Loucy (cell line): ENCODE results near the gene FAM53A.

Source experiments
- H2AFZ ChIP-seq: fragments of 200-600 bp; sonication (generic); 2 replicates; pipeline ENCODE4 v1.6.0; 2016; ENCODE audit warnings: antibody characterized with exemption, mild to moderate bottlenecking, low read length, moderate library complexity
- H3F3A ChIP-seq: fragments of 200-600 bp; 2 replicates; pipeline ENCODE4 v1.6.0; 2016; ENCODE audit warnings: antibody characterized with exemption, low read depth, mild to moderate bottlenecking
- H3K27me3 ChIP-seq: fragments of 200-600 bp; sonication (generic); 2 replicates; pipeline ENCODE4 v1.6.1; 2014; ENCODE audit warnings: low read length, mild to moderate bottlenecking; ENCODE audit not compliant: insufficient read depth, poor library complexity, severe bottlenecking
- H3K36me3 ChIP-seq: fragments of 200-600 bp; sonication (generic); 2 replicates; pipeline ENCODE4 v1.6.1; 2016; ENCODE audit warnings: low read length; ENCODE audit not compliant: insufficient read depth
- H3K4me1 ChIP-seq: fragments of 200-600 bp; sonication (generic); 2 replicates; pipeline ENCODE4 v1.5.1; 2014; ENCODE audit warnings: low read length, mild to moderate bottlenecking; ENCODE audit not compliant: insufficient read depth, poor library complexity, severe bottlenecking
- H3K4me2 ChIP-seq: fragments of 200-600 bp; sonication (generic); 2 replicates; pipeline ENCODE4 v1.6.0; 2014; ENCODE audit warnings: antibody characterized with exemption, low read length, low read depth, mild to moderate bottlenecking; ENCODE audit not compliant: poor library complexity, severe bottlenecking
- H3K4me3 ChIP-seq: fragments of 200-600 bp; sonication (generic); 2 replicates; pipeline ENCODE4 v1.5.1; 2014; ENCODE audit warnings: low read length, mild to moderate bottlenecking, mixed read lengths; ENCODE audit not compliant: poor library complexity, severe bottlenecking
- H3K79me2 ChIP-seq: fragments of 200-600 bp; sonication (generic); 2 replicates; pipeline ENCODE4 v1.6.1; 2014; ENCODE audit warnings: low read length; ENCODE audit not compliant: insufficient read depth
- H3K9ac ChIP-seq: fragments of 200-600 bp; sonication (generic); 2 replicates; pipeline ENCODE4 v1.6.0; 2014; ENCODE audit warnings: mild to moderate bottlenecking, low read depth, low read length, moderate library complexity; ENCODE audit not compliant: poor library complexity, severe bottlenecking
- H3K9me2 ChIP-seq: fragments of 200-600 bp; sonication (generic); replicated peaks from 2 replicates; pipeline ENCODE4 v1.6.1; 2016; ENCODE audit warnings: low read depth, low read length, mixed read lengths
- H3K9me3 ChIP-seq: fragments of 200-600 bp; sonication (generic); 2 replicates; pipeline ENCODE4 v1.6.1; 2014; ENCODE audit warnings: mild to moderate bottlenecking, antibody characterized with exemption, low read length, low read depth; ENCODE audit not compliant: insufficient read depth
- H4K20me1 ChIP-seq: fragments of 200-600 bp; sonication (generic); 2 replicates; pipeline ENCODE4 v1.6.0; 2014; ENCODE audit warnings: antibody characterized with exemption, low read length, mild to moderate bottlenecking; ENCODE audit not compliant: insufficient read depth, poor library complexity, severe bottlenecking
- CTCF ChIP-seq: fragments of 200-600 bp; sonication (generic); conservative IDR thresholded peaks from 2 replicates; pipeline ENCODE4 v1.5.1; 2014; ENCODE audit warnings: mild to moderate bottlenecking, antibody characterized with exemption, low read length
- EZH2phosphoT487 ChIP-seq: fragments of 200-600 bp; IDR thresholded peaks from 2 replicates; pipeline ENCODE4 v1.6.1; 2018; ENCODE audit warnings: antibody characterized with exemption, mild to moderate bottlenecking, moderate library complexity, borderline replicate concordance

The FAM53A gene

GRCh38 chr4:1601852-1602654 lies 82.1 kb downstream of the FAM53A start:
- Histone ChIP-seq H3K36me3 (no peaks in the 10 kb centered on the region), H3K4me3 (no peak overlapping the region), H3K9me3 (no peaks in the 10 kb centered on the region; the same call in 1 of the 2 replicates), H3K79me2 (no peaks in the 10 kb centered on the region), H3F3A (no peaks in the 10 kb centered on the region), H3K4me2 (no peak overlapping the region), H2AFZ (no peak overlapping the region), H3K9ac (no peak overlapping the region), H3K27me3 (no peaks in the 10 kb centered on the region), H4K20me1 (no peaks in the 10 kb centered on the region), H3K4me1 (no peaks in the 10 kb centered on the region), H3K9me2 (no peaks in the 10 kb centered on the region)
- TF ChIP-seq CTCF (no peak), EZH2phosphoT487 (no peak)

GRCh38 chr4:1601533-1601835 lies 82.6 kb downstream of the FAM53A start:
- no peak for TF ChIP-seq EZH2phosphoT487
- no peak overlapping the region for H3K4me2 ChIP-seq
- no peaks in the 10 kb centered on the region for H3K4me1 ChIP-seq
- no peaks in the 10 kb centered on the region for H3K27me3 ChIP-seq
- H2AFZ ChIP-seq, result no peak overlapping the region
- H3K9me3 ChIP-seq, result peaks cover 4% of the 10 kb centered on the region; the same call in 1 of the 2 replicates
- H3F3A ChIP-seq, result no peaks in the 10 kb centered on the region
- no peak overlapping the region for H3K9ac ChIP-seq
- no peaks in the 10 kb centered on the region for H3K9me2 ChIP-seq
- H3K79me2 ChIP-seq, result no peaks in the 10 kb centered on the region
- H3K4me3 ChIP-seq, result no peak overlapping the region
- H3K36me3 ChIP-seq, result no peaks in the 10 kb centered on the region
- H4K20me1 ChIP-seq, result no peaks in the 10 kb centered on the region

GRCh38 chr4:1600811-1601532 lies 83.1 kb downstream of the FAM53A start:
- no peaks in the 10 kb centered on the region for H4K20me1 ChIP-seq
- no peaks in the 10 kb centered on the region for H3K36me3 ChIP-seq
- H3K9ac ChIP-seq, result no peak overlapping the region
- H3K4me2 ChIP-seq, result no peak overlapping the region
- no peaks in the 10 kb centered on the region for H3K27me3 ChIP-seq
- no peaks in the 10 kb centered on the region for H3K9me2 ChIP-seq
- no peaks in the 10 kb centered on the region for H3K4me1 ChIP-seq
- no peak overlapping the region for H2AFZ ChIP-seq
- no peak for TF ChIP-seq CTCF
- H3K9me3 ChIP-seq, result peaks cover 4% of the 10 kb centered on the region; the same call in 1 of the 2 replicates
- H3K79me2 ChIP-seq, result no peaks in the 10 kb centered on the region
- H3F3A ChIP-seq, result no peaks in the 10 kb centered on the region
- no peak overlapping the region for H3K4me3 ChIP-seq
